Body of pancreas (tissue), 4 donors: ENCODE data around the gene TAGAP. TPM values are rescaled to one million over a fixed set of nuclear protein-coding genes. Genes with fewer than 3 reads are reported as not detected.

ENCODE experiments used
- ATAC-seq: fragments of 150-250 bp; one replicate; pipeline ENCODE4 v1.9.1; 2016
- DNase-seq, 4 donors: peaks; one replicate each; pipeline ENCODE4 v3.0.0-alpha.2; 2019
- H3K27ac ChIP-seq, 4 donors: fragments of 200-600 bp; sonication (generic); 1 replicate in 3 of 4; 2 replicates in 1 of 4; pipeline versions ENCODE4 v1.5.1 to v1.6.1; 2016 to 2019; ENCODE audit warnings: mild to moderate bottlenecking in 1 of 4, mixed read lengths in 1 of 4, moderate library complexity in 1 of 4
- H3K27me3 ChIP-seq, 2 donors: fragments of 200-600 bp; sonication (generic); one replicate each; pipeline ENCODE4 v1.6.0; 2016; ENCODE audit warnings: mild to moderate bottlenecking in 1 of 2
- H3K36me3 ChIP-seq, 2 donors: fragments of 200-600 bp; sonication (generic); replicated peaks in 1 of 2; 2 replicates each; pipeline ENCODE4 v1.5.1; 2016; ENCODE audit warnings: low read depth in 2 of 2; ENCODE audit not compliant: insufficient read depth in 1 of 2
- H3K4me1 ChIP-seq: fragments of 200-600 bp; sonication (generic); one replicate; pipeline ENCODE4 v1.6.0; 2016
- H3K4me3 ChIP-seq, 2 donors: fragments of 200-600 bp; sonication (generic); 1 replicate in 1 of 2; 2 replicates in 1 of 2; pipeline ENCODE4 v1.5.1; 2016 to 2019
- H3K9me3 ChIP-seq, 3 donors: fragments of 200-600 bp; sonication (generic); 1 replicate in 2 of 3; 2 replicates in 1 of 3; pipeline ENCODE4 v1.5.1; 2016
- POLR2A ChIP-seq, 3 donors: fragments of 450-650 bp; IDR thresholded peaks; one replicate each; pipeline ENCODE4 v1.6.1; 2016; ENCODE audit warnings: antibody characterized with exemption in 3 of 3, mild to moderate bottlenecking in 2 of 3
- WGBS, 2 donors: methylation state at CpG; one replicate each; pipeline ENCODE4 v1.1.5; 2017; 5-methylcytosine and 5-hydroxymethylcytosine counted together
- intact Hi-C: fragments of 100-400 bp; cut with DNase I; formaldehyde crosslinking; loops from one replicate; pipeline ENCODE4 v1.15.1; 2023
- total RNA-seq, 2 donors: library from RNA; depleted of rRNA; stranded (reverse); fragments of >200 nt; gene quantifications; one replicate each; pipeline ENCODE4 v1.1.0, GENCODE V29; 2016
- TF ChIP-seq, protein P1 (sequence below), 7 experiments: fragments of 450-650 bp in 4 of 7; fragments of 200-600 bp in 3 of 7; sonication (generic) in 3 of 7; IDR thresholded peaks; one replicate each; pipeline ENCODE4 v1.5.1; 2016 to 2019; ENCODE audit warnings: antibody characterized with exemption in 7 of 7

Gene TAGAP
- total RNA-seq, 2 donors from 2014 or later, result 0.99 to 2.3 TPM

DNA sequence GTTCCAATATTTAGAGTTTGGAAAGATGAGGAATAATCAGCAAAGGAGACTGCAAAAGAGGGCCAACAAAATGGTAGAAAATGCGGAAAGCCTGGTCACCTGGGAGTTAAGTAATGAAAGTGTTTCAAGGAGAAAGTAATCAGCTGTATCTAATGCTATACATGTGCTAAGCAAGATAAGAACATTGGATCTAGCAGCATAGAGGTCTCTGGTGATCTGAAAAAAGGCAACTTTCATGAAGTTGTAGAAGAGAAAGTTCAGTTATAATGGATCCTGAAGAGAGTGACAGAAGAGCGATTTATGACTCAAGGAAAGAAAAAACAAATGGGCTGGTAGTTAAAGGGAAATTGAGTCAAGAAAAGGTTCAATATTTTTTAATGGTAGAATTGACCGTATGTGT lies 40.2 kb downstream of the TAGAP start:
- Histone ChIP-seq H3K9me3 (no peaks in the 10 kb centered on the region), H3K27me3 (no peaks in the 10 kb centered on the region), H3K4me1 (peaks cover 7% of the 10 kb centered on the region), H3K27ac (no peak overlapping the region), H3K36me3 (no peaks in the 10 kb centered on the region), H3K4me3 (no peak overlapping the region)
- intact Hi-C loops, result no loop called here
- 61 to 67% methylated on average over 3 of the region's 3 CpGs for WGBS, 2 donors
- no peak for TF ChIP-seq POLR2A (IDR thresholded peaks at IDR 0.05)
- TF ChIP-seq, protein P1, sequence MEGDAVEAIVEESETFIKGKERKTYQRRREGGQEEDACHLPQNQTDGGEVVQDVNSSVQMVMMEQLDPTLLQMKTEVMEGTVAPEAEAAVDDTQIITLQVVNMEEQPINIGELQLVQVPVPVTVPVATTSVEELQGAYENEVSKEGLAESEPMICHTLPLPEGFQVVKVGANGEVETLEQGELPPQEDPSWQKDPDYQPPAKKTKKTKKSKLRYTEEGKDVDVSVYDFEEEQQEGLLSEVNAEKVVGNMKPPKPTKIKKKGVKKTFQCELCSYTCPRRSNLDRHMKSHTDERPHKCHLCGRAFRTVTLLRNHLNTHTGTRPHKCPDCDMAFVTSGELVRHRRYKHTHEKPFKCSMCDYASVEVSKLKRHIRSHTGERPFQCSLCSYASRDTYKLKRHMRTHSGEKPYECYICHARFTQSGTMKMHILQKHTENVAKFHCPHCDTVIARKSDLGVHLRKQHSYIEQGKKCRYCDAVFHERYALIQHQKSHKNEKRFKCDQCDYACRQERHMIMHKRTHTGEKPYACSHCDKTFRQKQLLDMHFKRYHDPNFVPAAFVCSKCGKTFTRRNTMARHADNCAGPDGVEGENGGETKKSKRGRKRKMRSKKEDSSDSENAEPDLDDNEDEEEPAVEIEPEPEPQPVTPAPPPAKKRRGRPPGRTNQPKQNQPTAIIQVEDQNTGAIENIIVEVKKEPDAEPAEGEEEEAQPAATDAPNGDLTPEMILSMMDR (IDR thresholded peaks at IDR 0.05), result no peak
- ATAC-seq (no peak), DNase-seq (no peak)

DNA sequence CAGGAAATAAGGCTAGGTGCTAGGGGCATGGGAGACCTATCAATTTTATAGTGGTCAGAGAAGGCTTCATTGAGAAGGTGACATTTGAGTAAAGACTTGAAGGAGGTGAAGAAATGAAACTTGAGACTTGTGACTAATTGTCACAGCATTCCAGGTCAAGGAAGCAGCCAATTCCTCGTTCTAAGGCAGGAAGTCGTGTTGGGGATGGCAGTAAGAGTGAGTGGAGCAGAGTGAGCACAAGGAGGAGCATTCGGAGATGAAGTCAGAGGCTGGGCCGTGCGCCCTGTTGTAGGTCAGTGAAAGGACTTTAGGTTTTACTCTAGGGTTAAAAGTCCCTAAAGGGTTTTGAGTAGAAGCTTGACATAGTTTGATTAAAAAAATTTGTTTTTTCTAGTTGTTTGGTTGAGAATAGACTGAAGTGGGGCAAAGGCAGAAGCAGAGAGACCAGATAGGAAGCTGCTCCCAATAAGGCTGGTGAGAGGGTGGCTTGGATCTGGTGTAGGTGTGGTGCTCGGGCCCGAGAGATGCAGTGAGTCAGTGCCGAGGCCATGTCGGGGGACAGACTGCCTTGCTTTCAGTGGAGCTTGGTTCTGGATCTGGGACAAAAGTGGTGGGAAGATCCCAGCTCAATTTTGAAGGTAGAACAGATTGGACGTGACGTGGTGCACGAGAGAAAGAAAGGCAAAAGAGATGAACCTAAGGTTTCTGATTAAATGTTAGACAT lies 42.2 kb downstream of the TAGAP start:
- Histone ChIP-seq H3K27ac (no peak overlapping the region), H3K27me3 (no peaks in the 10 kb centered on the region), H3K4me3 (no peak overlapping the region), H3K4me1 (peaks cover 15% of the 10 kb centered on the region), H3K9me3 (no peaks in the 10 kb centered on the region), H3K36me3 (no peaks in the 10 kb centered on the region)
- TF ChIP-seq, protein P1 (IDR thresholded peaks at IDR 0.05), result no peak
- TF ChIP-seq POLR2A (IDR thresholded peaks at IDR 0.05), result no peak
- no peak for ATAC-seq
- DNase-seq, result no peak
- WGBS, 2 donors, result 92% methylated on average over 12 of the region's 12 CpGs
- intact Hi-C loops, result no loop called here

DNA sequence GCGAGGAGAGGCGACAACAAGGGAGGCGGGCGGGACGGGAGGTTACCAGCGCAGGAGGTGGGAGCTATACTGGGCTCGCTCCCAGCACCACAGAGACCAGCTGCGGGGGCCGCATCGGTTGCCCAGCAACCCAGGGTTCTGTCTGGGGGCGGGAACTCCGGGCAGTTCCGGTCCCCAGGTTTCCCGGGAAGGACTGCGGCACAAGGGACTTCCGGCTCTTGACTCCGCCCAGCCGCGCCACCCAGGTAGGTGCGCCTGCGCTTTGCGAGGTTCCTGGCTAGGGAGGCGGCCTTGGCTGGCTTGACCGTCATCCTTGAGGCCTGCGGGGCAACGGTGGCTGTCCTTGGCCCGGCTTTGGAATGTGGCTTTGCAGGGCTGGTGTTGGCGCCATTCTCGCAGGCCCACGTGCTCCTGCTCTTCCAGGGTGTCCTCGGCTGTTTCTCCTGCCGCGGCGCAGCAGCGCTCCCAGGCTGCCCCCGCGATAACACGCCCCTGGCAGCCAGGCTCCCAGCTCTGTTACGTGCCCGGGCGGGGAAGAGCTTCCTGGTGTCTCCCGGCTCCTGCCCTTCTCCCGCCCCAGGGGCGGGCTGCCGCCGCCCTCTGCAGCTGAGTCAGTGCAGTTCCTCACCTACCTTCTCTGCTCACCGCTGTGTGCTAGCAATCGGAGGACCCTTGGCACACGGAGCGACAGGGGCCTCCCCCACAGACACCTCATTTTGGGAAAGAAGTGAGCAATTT lies 45.0 kb downstream of the TAGAP start, which contains the start of gene RSPH3:
TSS of gene RSPH3 (minus strand) at position 537 of the 738 bp plus-strand sequence. CDS start 652 bp downstream, outside the sequence.
- intact Hi-C loops, result no loop called here
- TF ChIP-seq, protein P1 (IDR thresholded peaks at IDR 0.05), result peak in 4 of 7 experiments; percentile 27 to 45 (median 34)
- TF ChIP-seq POLR2A (IDR thresholded peaks at IDR 0.05), result peak; percentile 39 to 91 (median 84)
- peak within 1 kb of the TSS; percentile 78 to 95 (median 88) for H3K27ac ChIP-seq
- H3K27me3 ChIP-seq, result no peaks in the 10 kb centered on the region
- DNase-seq, result peak; percentile 97 to 98 (median 98)
- ATAC-seq, result peak; percentile 98
- no peaks in the 10 kb centered on the region for H3K9me3 ChIP-seq
- no peaks in the 10 kb centered on the region for H3K36me3 ChIP-seq
- peaks cover 15% of the 10 kb centered on the region for H3K4me1 ChIP-seq
- H3K4me3 ChIP-seq, result peak within 1 kb of the TSS; percentile 21 to 70
- WGBS, 2 donors, result 0% methylated on average over 8 to 50 of the region's 50 CpGs

DNA sequence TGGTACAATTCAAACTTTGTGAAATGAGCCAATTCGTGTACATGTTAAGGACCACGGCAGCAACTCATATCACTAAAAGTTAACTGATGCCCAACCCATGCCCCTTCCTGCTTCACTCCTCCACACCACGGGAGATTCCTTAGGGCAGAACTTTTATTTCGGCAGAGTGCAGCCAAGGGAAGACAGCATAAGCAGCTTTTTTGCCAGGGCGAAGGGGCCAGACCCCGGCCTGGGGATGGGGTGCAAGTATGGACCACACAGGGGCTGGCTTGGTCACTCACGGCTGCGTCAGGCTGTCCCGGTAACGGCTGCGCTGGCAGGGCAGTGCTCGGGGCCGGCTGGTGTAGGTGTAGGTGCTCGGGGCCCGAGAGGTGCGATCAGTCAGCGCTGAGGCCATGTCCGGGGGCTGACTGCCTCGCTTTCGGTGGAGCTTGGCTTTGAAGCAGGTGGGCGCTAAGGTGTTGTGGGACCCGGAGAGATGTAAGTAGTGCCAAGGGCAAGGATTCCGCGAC lies 45.6 kb downstream of the TAGAP start:
- TF ChIP-seq, protein P1 (IDR thresholded peaks at IDR 0.05), result no peak
- TF ChIP-seq POLR2A (IDR thresholded peaks at IDR 0.05), result no peak
- Histone ChIP-seq H3K4me3 (peak overlapping the region; percentile 21 to 70), H3K27ac (peak overlapping the region; percentile 78 to 95 (median 88)), H3K36me3 (no peaks in the 10 kb centered on the region), H3K4me1 (peaks cover 15% of the 10 kb centered on the region), H3K27me3 (no peaks in the 10 kb centered on the region), H3K9me3 (no peaks in the 10 kb centered on the region)
- no peak for DNase-seq
- 0% methylated on average over 3 to 24 of the region's 24 CpGs for WGBS, 2 donors
- peak; percentile 25 for ATAC-seq
- intact Hi-C loops, result no loop called here
